GM18867 (cell line): Measurements from ENCODE around the gene APBA2.

Experiments
- ATAC-seq: cut with Tn5 transposase; IDR thresholded peaks from one replicate; pipeline ENCODE4 v1.9.1; 2021; ENCODE audit warnings: mild to moderate bottlenecking, moderate library complexity; ENCODE audit not compliant: unreplicated experiment

Gene APBA2

GRCh38 chr15:28914046-28914445 is 28.3 kb downstream of the APBA2 start:
- ATAC-seq, result no peak

- ATAC-seq, result no peak
These were observed 28.8 kb downstream of the APBA2 start for GRCh38 chr15:28914483-28915023.

- no peak for ATAC-seq
These were observed 29.5 kb downstream of the APBA2 start for GRCh38 chr15:28915041-28915810.

GRCh38 chr15:28915935-28916334 is 30.2 kb downstream of the APBA2 start:
- ATAC-seq, result no peak

GRCh38 chr15:28917791-28918140 is 32.0 kb downstream of the APBA2 start:
- ATAC-seq, result no peak

DNA sequence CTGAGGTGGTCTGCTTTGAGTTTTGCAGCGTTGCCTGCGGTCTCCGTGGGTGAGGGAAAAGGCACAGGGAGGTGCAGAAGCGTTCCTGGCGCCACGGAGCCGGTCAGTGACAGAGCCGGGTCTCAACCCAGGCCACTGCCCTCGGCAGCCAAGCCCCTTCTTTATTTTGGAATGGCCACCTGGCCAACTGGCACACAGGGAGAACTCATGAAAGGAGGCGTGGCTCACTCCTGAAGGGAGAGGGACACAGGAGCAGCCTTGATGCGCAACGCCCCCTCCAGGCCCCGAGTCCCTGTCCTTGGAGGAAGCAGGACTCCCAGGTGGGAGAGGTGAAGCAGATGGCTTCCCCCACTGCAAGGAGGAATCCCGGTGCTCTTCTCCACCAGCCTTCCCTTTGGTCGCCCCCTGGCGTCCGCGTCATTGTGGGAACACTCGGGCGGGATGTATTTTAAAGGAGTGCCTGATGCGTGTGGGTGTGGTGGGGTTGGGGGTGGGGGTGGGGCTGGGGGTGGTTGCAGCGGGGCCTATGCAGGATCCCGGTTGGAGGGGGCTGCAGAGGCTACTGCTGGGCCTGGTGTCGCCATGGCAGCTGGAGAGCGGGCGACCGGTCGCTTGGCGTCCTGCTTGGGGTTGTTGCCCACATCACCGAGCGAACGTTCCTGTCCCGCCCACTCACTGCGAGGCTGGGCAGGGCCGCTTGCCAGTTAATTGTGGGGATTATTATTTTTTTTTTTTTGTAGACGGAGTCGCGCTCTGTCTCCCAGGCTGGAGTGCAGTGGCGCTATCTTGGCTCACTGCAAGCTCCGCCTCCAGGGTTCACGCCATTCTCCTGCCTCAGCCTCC is 32.6 kb downstream of the APBA2 start:
- ATAC-seq, result no peak

- no peak for ATAC-seq
These were observed 33.4 kb downstream of the APBA2 start for GRCh38 chr15:28919201-28919635.

DNA sequence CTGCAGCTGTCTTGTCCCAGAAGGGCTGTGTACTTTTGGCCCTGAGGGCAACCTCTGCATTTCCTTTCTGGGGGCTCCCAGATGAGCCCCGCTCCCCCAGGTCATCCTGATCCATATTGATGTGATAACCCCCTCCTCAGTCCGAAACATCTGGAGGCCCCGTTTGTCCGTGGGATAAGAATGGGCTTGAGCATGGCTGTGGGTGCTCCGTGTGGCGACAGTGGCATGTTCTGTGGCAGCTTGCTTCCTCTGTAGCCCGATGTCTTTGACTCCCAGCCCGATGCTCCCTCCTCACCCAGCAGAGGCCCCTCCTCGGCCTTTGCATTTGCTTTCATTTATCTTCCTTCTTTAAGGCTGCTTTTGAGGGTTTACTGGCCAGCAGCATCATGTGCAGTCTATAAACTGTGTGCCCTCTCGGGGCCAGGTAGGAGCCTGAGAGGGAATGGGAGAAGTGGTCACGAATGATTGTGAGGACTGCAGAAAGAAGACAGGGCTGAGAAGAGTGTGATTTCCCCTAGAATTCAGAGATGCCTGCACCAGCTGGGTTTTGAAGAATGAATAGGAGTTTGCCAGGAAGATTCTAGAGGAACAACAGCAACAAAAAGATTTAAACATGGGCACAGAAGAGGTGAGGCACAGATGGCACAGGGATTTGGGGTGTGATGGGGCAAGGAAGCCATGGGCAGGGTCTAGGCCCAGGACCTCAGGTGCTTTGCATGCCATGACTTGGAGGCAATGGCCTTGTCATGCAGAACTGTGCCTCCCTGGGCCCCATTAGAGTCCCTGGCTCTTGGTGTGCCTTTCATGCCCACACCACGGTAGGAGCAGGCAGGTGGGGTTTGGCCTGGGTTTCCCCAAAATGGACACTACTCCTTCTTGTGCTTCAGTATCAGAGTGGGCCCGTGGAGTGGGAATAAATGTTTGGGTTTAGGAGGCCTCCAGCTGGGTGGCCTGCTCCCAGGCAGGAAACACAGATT is 34.2 kb downstream of the APBA2 start:
- no peak for ATAC-seq

DNA sequence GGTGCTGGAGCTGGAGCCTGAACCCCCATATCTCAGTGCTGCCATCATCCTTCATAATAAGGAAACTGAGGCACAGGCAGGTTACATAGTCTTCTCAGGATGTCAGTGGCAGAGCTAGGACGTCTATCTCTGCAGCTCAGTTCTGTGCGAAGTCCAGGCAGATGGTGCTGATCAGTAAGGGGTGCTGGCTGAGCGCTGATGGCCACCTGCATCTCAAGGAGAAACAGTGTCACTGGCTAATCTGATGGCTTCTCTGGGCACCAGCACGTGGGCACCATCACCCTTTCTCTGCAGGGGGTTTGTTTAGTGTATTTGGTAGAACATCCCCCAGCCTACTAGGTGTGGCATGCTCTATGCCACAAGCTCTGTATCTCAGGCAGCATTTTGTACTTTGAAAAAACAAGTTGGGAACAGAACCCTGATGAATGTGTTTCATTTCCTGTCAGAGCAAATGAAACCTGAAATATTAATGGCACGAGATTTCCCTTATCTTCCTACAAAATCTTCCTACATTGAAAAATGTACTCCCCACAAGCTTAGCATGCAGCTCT is 35.1 kb downstream of the APBA2 start:
- no peak for ATAC-seq

GRCh38 chr15:28921336-28921735 is 35.6 kb downstream of the APBA2 start:
- ATAC-seq, result no peak

- no peak for ATAC-seq
These were observed 36.3 kb downstream of the APBA2 start for GRCh38 chr15:28921919-28922706.

GRCh38 chr15:28922707-28923012 is 36.9 kb downstream of the APBA2 start:
- no peak for ATAC-seq

DNA sequence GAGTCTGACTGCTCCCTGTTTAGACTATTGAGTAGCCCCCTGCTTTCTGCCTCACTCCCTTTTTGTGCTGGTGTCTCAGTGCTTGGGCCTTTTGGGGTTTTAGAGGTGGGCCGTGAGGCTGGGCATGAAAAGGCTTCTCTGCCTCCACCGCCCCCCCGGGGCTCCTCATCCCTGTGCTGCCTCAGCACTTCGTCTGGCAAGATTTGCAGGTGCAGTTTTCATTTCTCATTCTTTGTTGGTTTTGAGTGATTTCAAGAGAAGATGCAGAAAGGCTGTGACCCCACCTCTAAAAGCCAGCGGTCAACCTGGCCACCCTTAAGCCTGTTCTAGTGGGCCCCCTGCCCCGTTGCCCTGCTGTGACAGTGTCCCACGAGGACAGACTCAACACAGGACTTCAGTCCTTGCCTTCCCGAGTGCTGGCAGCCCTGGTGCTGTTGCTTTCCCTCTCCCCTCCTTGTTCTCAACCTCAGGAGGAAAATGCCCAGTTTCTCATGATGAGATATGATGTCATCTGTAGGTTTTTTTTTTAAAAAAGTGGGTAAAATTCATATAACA is 38.0 kb downstream of the APBA2 start:
- no peak for ATAC-seq

- ATAC-seq, result no peak
These were observed 41.3 kb downstream of the APBA2 start for GRCh38 chr15:28927043-28927442.

DNA sequence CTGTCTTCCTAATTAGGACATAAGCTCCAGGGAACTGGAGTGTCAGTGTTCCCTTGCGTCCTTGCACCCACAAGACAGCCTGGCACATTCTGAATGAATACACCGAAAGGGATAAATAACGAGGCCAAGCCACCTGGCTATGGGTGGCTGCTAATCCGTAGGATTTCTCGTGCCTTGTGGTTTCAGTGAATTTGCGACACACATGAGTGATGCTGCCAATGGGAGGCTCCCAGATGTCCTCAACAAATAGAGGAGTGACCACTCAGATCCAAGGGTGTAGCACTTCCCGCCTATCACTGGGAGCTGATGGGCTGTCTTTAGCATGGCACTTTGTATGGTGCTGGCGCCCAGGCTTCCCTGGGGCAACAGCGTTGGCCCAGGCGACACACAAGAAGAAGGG is 43.4 kb downstream of the APBA2 start:
- ATAC-seq, result no peak

DNA sequence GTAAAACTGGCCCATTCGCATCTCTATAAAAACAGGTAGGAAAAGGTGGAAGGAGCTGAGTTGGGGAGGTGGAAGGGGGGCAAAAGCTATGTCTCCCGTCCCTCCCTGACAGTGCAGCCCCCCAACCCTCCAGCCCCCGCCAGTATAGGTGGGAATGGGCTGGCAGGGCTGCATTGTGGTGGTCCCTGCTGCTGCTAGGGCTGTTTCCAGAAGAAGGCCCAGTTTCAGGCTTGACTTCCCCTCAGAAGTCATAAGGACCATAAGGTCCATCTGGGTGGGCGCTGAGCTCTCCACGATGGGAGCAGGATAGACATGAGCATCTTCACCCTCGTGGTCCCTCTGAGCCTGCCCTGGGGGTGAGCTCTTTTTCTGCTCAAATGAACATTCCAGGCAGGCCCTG is 44.2 kb downstream of the APBA2 start:
- no peak for ATAC-seq

DNA sequence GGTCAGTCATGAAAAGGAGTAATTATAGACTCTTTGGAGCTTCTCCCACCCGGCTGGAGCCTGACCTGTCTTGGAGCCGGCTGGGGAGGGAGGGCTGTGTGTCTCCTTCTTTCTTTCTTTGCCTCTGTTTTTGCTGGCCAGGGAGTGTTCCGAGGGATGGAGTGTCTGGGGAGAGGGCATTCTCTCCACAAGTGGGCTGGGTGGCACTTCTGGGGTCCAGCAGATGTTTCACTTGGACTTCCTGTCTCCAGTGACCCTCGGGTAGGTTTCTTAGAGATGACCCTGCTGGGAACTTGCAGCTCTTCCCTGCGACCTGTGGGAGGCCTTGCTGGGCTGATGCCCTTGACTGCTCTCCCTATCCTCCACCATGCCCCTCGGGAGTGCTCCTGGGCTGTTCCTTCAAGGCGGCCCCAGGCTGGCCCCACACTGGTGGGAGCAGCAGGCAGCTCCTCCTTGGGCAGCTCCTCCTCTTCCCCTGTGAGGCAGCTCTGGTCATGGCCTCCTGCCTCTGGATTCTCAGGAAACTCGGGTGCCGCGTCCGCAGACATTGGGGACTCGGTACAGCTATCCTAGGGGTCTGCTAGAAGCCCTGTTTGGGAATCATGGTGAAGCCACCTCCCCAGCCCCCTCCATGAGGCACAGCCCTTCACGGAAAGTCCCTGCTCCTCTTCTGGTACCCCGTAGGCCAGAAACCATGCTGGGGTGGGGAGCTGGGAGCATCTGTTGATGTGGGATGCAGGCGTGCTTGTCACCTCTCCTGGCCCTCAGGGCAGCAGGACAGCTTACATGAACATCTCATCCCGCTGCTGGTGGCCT is 44.9 kb downstream of the APBA2 start:
- ATAC-seq, result no peak

- ATAC-seq, result no peak
These were observed 46.1 kb downstream of the APBA2 start for GRCh38 chr15:28931828-28932227.

- ATAC-seq, result no peak
These were observed 46.6 kb downstream of the APBA2 start for GRCh38 chr15:28932361-28932760.
